Measurements from ENCODE around the gene FBXW4.
A peak's percentile ranks its signal among the peaks of the same experiment; 100 is the strongest.

The FBXW4 gene

DNA sequence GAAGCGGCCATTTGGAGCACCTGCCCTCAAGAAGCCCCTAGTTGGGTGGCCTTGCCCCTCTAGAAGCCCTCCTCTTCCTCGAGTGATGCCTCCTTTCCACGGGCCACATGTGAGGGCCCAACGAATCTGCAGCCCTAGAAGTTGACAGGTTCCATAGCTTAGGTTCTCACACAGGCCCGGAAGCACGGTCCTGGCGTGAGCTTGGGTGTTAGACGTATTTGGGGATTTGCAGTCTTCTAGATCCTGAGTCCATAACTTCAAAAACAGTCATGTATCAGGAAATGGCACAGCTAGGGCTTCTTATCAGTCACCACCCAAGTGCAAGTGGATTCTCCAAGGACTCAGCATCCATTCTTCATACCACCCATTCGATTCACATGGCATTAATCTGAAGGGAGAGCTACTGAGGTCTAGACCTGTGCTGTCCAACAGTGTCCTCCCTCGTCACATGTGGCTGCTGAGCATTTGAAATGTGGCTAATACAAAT is 477 bp upstream of the FBXW4 start:
- DNase-seq: no peak

DNA sequence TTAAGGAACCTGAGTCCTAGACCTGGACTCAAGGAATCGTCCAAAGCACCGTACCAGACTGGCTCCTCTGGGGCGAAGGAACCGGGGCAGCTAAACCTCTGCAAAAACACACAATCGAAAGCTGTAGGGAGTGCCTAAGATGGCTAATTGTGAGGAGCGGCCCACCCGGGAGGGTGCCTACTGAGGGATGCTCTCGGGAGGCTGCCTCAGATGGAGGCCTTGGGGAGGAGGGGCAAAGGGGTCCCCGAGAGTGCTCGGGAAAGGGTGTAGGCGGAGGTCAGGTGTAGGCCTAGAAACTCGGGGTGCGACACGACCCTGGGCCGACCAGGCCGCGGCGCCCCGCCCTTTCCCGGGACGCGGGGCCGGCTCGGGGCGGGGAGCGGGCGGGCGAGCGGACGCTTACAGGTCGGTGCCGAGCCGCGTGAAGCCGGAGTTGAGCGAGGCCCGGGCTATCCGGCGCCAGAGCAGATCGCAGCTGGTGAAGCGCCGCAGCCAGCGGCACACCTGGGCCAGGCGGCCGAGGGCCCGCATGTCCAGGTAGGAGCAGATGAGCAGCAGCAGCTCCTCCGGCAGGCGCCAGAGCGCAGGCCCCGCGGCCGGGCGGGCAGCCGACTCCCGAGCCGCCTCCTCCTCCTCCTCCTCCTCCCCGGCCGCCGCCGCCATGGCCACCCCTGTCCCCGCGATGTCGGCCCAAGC is 844 bp downstream of the FBXW4 start:
- DNase-seq: peak; percentile 54

DNA sequence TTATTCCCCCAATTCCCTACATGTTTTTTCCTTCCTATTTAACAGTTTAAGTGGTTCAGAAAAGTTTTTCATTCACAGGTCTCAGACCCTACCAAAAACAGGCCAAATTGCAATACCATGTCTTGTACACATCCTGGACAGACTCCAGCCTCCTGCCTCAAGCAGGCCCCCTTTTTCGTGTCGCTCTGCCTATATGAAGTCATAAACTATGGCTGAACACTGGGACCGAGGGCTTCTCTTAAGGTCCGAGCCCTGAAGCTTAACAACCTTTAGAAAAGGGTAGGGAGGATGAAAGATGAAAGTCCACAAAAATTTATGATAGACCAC is 1.4 kb downstream of the FBXW4 start:
- DNase-seq: no peak

DNA sequence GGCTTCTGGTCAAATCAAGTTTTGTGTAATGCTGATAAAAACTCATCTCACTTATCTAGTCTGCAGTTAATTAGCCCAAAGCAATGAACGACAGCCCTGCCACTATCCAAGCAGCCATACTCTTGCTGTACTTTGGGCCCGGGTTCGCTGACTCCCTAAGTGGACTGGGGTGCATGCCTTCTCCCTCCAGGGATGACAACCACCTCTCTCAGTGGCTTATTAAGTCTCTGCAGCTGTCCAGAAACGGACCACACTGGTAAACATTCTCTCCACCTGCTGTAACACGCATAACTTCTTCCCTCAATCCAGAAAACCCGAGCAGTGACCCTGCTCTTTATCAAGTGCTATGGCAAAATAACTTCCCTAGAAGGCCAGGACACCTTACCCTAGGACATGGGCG is 3.9 kb downstream of the FBXW4 start:
- DNase-seq: no peak

DNA sequence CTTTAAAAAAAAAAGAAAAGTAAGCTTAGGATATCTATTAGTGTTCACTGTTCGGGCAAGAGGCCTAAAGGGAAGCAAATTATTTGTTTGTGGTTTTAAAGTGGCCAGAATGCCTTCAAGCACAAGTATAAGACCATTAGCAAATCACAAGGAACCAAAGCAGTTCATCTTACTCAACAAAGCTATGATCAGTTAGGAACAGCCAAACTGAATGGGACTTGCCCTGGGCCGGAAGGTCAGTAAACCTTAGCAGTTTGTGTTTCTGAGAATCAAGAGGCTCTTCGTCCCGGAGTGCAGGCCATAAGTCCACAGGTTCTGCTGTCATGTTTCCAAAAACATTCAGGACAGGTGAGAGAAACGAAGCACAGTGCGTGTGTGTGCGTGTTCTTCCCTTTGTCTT is 4.5 kb downstream of the FBXW4 start:
- no peak for DNase-seq

DNA sequence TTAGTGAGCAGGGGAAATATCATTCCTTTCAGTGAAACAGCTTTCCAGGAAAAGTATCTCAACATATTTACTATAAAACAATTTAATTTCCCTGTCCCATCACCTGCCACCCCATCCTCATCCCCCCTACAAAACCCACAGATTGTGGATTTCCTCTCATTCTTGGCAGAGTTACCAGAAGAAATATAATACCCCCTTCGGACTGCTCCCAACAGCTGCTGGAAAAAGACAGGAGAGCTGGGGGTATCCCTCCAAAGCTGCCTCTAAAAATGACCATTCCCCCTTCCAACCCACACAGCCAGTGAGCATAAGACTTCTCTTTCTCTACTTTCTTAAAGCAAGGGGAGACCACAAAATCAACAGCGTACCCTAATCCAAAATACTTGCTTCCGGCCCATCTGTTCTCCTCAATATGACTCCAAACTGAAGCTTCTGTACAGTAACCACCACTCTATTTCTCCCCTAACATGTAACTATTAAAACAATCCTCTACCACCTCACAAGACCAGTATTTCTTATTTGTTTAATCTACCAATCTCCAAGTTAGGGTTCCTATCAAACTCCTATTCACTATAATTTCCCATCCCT is 7.8 kb downstream of the FBXW4 start:
- DNase-seq: no peak

DNA sequence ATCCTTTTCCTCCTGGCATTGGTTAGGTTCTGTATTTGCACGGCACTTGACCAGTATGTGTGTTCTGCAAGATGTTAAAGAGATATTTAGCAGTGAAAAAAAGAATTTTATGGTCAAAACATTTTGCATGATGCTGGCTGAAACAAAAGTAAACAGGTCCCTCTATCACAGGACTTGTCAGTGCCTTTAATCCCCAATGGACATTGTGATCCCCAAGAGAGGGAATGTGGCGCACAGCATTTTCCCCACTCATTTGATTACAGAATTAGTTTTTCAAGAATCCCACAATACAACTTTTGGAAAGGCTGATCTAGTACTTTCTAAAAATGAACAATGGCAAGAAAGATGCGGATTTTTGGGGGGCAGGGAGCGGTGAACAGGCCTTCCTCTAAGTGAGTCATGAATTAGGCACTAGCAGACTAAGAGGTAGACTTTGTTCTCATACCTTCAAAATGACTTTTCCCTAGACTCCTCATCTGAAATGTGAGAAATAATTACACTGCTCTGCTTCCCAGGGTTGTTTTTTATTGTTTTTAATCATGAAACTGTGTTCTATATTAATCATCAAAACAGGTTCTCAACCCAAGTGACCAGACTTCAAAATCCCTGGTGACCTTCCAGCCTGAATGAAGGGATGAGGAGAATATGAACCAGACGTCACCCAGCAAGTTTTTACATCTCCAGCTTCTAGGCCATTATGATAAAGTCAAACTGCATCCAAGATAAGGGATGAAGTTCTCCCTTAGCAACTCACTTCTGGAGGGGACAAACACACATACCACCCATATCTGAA is 8.6 kb downstream of the FBXW4 start:
- DNase-seq: no peak

DNA sequence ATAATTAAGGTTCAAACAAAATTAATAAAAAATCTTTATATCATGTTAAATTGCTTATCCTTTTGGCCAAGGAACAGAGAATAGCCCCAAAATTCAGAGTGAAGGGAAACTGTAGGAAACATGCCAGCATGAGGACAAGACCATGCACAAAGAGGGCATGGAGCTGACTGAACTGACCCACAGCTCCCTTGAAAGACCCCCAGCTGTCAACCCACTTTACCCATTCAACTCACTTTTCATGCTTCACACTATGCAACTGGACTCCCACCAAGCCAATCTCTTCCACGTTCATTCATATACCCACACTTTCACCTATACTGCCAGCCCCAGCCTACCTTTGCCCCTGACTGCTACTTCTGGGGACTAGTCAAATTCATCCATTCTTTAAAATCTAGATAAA is 10.2 kb downstream of the FBXW4 start:
- DNase-seq: no peak

DNA sequence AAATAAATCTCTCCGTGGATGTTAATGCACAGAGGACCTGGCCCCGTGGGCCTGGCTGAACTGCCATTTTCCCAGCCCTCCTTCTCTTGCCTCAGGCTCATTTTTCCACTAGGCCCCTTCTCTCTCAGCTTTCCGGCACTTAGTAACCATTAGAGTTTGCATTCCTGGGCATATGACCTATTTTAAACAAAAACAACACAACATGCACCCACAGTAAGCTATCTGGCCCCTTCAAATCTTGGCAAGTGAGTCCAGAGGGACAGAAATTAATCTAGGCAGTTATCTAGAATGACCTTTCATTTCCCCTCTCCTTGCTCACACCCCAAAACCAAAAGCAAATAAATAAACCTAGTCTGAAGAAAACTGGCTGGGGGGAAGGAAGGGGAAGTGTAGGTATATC is 11.7 kb downstream of the FBXW4 start:
- DNase-seq: no peak

DNA sequence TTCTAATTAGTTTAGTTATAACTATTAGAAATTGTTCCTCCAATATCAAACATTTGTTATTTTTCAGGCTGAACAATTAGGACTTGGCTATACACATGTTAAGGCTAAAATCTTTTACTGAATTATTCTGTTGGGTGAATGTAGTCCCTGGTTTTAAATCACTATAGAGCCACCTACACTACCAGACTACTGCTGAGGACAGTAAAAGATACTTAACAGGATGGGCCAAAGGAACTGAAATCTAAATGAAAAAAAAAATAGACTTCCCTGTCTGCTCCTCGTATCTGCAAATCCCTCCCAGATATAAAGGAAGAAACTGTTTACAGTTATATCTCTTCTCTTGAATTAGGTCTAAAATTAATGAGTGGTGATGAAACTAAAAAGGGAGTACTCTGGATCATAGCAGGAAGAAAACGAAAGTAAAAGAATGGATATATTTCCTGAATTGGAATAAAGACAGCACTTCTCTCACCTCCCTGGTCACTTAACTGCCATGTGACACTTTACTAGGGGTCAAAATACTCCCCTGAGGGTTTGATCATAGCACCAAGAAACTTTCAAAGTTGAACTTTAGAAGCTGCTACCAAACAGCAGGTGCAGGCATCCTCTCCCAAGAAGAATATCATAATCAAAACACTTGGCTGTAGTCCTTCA is 12.7 kb downstream of the FBXW4 start:
- no peak for DNase-seq

DNA sequence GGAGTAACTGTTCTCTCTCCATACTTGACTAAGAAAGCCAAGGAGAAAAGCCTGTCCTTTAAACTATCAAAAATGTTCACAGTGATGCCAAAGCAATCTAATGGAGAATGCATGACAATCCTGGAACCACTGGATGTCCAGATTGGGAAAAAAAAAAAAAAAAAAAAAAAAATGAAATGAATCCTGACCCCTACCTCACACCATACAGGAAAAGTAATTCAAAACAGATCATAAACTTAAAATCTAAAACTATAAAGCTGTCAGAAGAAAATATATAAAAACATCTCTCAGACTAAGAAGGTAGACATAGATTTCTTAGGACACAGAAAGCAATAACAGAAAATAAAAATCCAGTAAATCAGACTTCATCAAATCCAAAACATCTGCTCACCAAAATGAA is 18.4 kb downstream of the FBXW4 start:
- DNase-seq: no peak

DNA sequence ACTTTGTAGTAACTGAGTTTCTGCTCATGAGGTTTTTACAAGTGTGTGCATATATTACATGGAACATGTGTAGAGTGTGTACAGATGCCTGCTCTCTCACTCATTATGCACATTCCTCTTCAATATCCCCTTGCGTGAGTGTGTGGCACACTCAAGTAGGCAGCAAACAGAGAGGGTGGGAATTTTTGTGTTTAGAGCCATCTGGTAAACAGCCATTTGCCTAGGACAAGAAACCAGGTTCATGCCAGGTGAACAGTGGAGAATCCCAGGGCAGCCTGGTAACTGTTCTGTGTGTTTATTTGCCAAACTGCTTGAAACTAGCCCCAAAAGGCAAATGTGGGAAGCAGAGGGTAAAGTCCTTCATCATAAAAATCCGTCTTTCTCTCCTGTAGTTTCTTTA is 19.9 kb downstream of the FBXW4 start:
- no peak for DNase-seq

DNA sequence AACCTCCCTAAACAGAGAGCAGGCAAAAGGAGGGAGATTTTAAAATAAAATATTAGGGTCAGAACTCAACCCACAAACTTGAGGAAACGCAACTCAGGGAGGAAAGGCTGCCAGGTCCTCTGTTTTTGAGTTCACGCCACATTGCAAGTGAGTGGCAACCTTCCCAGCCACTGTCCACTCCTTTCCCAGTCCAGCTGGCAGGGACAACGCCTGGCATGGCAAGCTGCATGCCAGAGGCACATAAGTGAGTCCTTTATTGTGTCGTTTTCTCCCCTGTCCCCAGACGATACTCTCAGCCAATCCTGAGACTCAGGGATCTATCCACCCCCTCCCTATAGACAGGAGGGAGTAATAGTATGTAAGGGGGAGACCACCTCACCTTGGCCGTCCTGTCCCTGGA is 22.4 kb downstream of the FBXW4 start:
- no peak for DNase-seq

DNA sequence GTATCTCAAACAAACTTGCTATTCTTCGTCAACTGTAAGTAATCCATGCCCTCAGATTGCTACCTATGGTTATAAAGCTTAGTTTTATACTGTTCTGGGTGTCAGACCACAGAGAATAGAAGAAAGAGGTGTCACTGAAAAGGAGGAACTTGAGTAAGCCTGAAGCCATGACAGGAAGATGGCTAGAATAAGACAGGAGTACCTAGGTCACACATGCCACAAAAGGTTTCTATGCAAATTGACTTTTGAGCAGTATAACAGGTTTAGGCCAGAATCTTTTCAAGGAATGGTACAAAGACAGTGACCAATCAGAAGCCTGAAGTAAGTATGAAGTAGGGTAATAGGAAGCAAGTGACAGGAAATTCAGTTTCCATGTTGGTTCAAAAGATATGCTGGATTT is 23.5 kb downstream of the FBXW4 start:
- no peak for DNase-seq

DNA sequence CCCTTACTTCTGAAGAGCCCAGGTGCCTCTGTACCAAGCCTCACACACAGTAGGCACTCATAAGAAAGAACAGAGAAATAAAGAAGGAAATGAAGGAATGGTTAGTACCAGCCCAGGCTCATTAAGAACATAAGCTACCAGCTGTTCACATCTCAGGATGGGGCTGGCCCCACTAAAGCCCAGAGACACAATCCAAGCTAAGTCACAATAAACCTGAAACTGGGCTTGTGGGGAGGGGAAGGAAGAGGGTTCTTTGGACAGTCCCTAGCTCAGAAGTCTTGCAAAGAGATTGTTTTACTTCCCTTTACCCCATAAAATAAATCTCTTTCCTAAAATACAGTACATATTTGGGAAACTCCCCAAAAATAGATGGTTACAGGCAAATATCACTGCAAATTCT is 24.3 kb downstream of the FBXW4 start:
- DNase-seq: no peak

DNA sequence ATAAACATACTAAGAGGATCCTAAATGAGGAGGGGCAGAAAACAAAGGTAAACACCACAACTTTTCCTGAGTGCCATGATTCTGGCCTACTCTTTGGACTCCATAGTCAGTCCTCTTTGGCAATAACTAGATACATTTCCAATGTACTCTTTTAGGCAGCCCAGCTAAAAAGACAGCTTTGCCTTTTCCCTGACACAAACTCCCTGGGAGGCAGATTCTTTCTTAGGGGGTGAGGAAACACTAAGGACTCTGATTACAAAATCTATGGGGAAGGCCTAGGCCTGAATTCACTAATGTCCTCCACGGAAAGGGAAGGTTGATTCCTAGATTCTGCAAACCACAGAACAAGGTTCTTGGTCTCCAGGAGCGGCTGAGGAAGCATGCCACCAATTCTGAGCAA is 25.8 kb downstream of the FBXW4 start:
- no peak for DNase-seq

DNA sequence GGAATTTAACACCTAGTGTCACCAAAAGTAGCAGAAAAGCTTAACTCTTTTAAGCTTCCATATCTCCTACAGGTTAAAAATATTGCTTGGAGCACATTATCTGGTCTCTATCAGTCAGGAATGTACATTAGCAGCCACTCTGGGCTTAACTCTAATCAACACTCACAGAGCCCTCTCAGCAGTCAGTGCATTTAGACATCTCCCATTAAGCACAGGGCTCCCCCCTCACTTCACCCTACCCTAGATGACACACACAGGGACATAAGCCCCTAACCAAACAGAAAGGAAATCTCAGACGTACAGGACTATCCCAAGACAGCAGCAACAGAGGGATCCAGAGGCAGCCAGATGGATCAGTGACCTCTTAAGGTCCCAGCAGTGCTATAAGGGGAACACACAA is 26.4 kb downstream of the FBXW4 start:
- DNase-seq: no peak

DNA sequence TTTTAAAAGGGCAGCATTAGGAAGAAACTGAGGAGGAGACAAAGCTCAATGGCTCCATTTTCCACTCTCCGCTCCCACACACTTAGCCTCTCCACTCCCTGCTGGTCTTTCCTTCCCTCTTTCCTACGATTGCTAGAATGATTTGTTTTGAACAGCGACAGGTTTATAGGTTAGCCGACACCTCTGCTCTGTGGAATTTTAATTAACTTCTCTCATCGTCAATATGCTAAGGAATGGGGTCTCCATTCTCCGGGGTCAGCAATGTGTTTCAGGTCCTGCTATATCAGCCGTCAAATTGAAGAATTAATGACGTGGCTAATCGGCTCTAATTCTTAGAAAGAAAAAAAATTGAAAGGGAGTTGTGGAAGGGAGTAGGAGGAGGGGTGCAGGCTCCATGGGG is 28.9 kb downstream of the FBXW4 start:
- no peak for DNase-seq

DNA sequence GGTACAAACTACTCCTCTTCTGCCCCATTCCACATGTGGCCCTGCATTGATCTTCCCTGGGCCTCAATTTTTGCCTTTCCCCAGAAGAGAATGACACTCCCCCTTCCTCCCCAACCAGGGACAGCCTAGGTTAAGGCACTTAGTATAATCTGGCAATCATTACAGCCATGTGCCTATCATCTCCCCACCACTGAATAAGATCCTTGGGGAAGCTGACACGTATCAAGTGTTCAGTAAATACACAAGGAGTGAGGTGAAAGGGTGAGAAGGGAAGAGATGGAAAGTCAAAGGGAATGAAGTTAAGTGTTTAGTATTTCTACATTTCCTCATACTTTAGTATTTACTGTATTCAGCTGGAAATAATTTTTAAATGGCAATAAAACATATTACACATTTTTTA is 31.9 kb downstream of the FBXW4 start:
- DNase-seq: no peak

DNA sequence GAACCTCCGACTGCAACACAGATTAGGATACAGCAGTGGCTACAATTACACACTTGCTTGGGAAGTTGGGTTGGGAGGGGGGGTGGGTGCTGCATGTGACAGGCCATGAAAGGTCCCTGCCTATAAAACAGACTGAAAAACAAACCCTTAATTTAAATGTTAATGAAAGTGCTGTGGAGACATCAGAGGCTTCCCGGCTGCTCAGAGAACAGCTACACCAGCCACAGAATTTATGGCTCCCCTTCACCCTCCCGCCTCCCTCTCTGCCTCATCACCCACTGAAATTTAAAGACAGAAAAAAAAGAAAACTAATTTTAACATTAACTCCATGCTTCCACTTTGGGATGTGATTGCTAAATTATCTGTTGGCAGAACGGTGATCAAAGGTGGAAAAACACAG is 34.7 kb downstream of the FBXW4 start:
- no peak for DNase-seq

DNA sequence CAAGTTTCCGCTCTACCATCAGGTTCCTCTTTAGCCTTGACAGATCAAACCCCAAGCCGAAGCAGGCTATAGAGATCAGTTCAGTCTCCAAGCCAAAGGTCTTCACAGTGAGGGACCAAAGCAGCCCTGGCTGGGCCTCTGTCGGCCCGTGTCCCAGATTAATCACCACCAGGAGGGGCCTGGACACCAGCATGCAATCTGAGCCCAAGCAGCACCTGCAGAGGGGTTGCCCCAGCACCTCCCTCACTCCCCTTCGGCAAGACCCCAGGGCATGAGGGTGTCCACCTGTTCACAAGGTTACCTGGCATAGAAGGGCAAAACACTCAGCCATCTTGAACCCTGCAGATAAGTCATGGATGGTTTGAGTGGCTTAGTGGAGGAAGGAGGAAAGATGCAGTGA is 36.0 kb downstream of the FBXW4 start:
- no peak for DNase-seq

DNA sequence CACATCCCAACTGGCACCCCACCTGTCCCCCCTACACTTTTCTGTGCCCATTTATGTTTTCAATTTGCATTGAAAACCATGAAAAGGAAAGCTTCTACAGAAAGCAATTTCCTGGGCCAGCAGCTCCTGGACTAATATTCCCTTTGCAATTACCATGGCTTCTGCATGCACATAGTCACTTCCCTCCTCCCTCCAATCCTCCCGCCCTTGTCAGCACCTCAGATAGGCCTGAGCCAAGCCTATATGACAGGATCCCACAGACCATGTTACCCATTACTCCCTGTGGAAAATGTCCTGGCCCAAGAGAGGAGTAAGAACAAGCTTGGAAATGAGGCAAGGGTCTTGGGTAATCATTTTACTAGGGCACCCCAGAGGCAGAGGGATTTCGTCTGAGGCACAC is 38.1 kb downstream of the FBXW4 start:
- DNase-seq: no peak

DNA sequence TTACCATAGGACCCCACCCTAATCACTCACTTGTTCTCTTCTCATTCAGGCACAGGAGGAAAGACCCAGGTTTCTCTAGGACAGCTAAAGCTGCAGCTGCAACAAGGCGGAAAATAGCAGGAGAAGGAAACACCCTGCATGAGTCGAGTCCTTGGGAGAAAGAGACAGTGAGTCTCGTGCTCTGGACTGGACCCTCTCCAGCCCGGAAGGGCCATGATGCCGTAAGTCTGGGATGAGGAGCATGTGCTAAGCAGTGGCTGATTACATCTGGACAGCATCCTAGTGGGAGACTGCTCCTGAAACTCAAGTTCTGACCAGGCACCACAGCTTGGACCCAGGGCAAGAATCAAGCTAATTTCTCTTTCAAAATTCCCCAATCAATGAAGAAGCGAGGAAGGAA is 39.4 kb downstream of the FBXW4 start:
- no peak for DNase-seq

DNA sequence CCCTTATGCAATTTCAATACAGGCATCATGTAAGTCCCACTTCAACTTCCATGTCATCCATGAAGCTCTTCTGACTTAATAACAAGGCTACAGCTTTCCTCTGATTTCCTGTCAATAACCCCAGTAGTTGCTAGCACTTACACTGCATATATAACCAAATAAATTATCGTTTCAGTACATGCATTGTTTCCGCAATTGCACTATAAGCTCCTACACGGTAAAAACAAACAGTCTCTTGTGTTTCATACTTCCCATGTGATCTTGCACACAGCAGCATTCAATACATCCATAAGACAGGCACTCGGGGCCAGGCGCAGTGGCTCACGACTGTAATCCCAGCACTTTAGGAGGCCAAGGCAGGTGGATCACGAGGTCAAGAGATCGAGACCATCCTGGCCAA is 41.4 kb downstream of the FBXW4 start:
- DNase-seq: no peak
